ENCODE data around the gene DGKD. TPM values are rescaled to one million over a fixed set of nuclear protein-coding genes. Genes with fewer than 3 reads are reported as not detected.

The DGKD gene
- total and polyA plus RNA-seq, 10 of the 15 experiments (the other 5 are each of a cell fraction or from before 2014, with no cell fraction given), result 2.7 to 81.9 (median 27.0) TPM

GRCh38 chr2:233325256-233325655, 29.0 kb upstream of the DGKD start:
- Histone ChIP-seq H3K36me3 (ENCODE audit: control insufficient read depth in 2 of 2, insufficient read depth in 2 of 2, low read length in 1 of 2) (no peaks in the 10 kb centered on the region), H3K27ac (ENCODE audit: control insufficient read depth, insufficient read depth) (no peak overlapping the region), H3K79me2 (ENCODE audit: control insufficient read depth, insufficient read depth, low read length) (no peaks in the 10 kb centered on the region), H3K9ac (ENCODE audit: control insufficient read depth, insufficient read depth, low read length) (no peak overlapping the region), H3K4me2 (ENCODE audit: control insufficient read depth, insufficient read depth) (no peak overlapping the region), H3K4me3 (no peak overlapping the region), H2AFZ (ENCODE audit: control insufficient read depth, low read depth, low read length) (no peak overlapping the region), H3K27me3 (replicated peaks in 1 of 2; ENCODE audit: control insufficient read depth in 2 of 2, insufficient read depth in 2 of 2, low read length in 1 of 2) (no peaks in the 10 kb centered on the region), H3K4me1 (ENCODE audit: control insufficient read depth, insufficient read depth, low read length) (0 out of 2 replicates have a peak, but pooled peaks cover 5% of the 10 kb centered on the region), H4K20me1 (ENCODE audit: control insufficient read depth, insufficient read depth) (no peaks in the 10 kb centered on the region), H3K9me3 (replicated peaks; ENCODE audit: control insufficient read depth, insufficient read depth, low read length) (no peaks in the 10 kb centered on the region)
- in situ Hi-C loops (cut with MboI), result no loop called here
- BruUV-seq (replicated peaks), result no TSS peak
- RAD21 ChIA-PET (ENCODE audit: unreplicated experiment), result no interaction called here
- DNase-seq (ENCODE audit: low read depth, low spot score) (no peak), ATAC-seq (no peak), FAIRE-seq (no peak)
- no peak for TF ChIP-seq SIX5 (IDR thresholded peaks at IDR 0.05; ENCODE audit: low read depth, low read length, severe bottlenecking)
- intact Hi-C loops (cut with micrococcal nuclease; ENCODE audit: unreplicated experiment), result no loop called here
- CTCF ChIA-PET, result interaction anchor here (1.6 kb wide), 1 partner anchor 118 kb away, joined by 3 read pairs; no protein-coding TSS in a partner anchor
- 70% methylated on average over 4 of the region's 4 CpGs for WGBS (ENCODE audit: insufficient coverage, insufficient replicate concordance, low lambda C conversion rate, missing lambda C conversion rate)
- SMC1A ChIA-PET (ENCODE audit: uncharacterized antibody, unreplicated experiment), result interaction anchor here (0.6 kb wide), 1 partner anchor 578 kb away, joined by 3 read pairs; no protein-coding TSS in a partner anchor
- POLR2A ChIA-PET, result no interaction called here

- CTCF ChIA-PET, result no interaction called here
These were observed 28.5 kb upstream of the DGKD start for GRCh38 chr2:233325814-233326213.

More at GRCh38 chr2:233325814-233326213, 28.5 kb upstream of the DGKD start:
- no peaks in the 10 kb centered on the region for H3K79me2 ChIP-seq (ENCODE audit: control insufficient read depth, insufficient read depth, low read length)
- H3K27ac ChIP-seq (ENCODE audit: control insufficient read depth, insufficient read depth), result no peak overlapping the region
- RAD21 ChIA-PET (ENCODE audit: unreplicated experiment), result interaction anchor here (0.7 kb wide), 1 partner anchor 104 kb away, joined by 3 read pairs; no protein-coding TSS in a partner anchor
- H3K36me3 ChIP-seq (ENCODE audit: control insufficient read depth in 2 of 2, insufficient read depth in 2 of 2, low read length in 1 of 2), result no peaks in the 10 kb centered on the region
- no peak overlapping the region for H3K4me2 ChIP-seq (ENCODE audit: control insufficient read depth, insufficient read depth)
- no peaks in the 10 kb centered on the region for H3K27me3 ChIP-seq (replicated peaks in 1 of 2; ENCODE audit: control insufficient read depth in 2 of 2, insufficient read depth in 2 of 2, low read length in 1 of 2)
- ATAC-seq (no peak), FAIRE-seq (no peak), DNase-seq (ENCODE audit: low read depth, low spot score) (no peak)
- SMC1A ChIA-PET (ENCODE audit: uncharacterized antibody, unreplicated experiment), result interaction anchor here (0.6 kb wide), 1 partner anchor 578 kb away, joined by 3 read pairs; no protein-coding TSS in a partner anchor
- TF ChIP-seq POLR2AphosphoS5 (IDR thresholded peaks at IDR 0.05; ENCODE audit: low read length), result no peak
- no peak for TF ChIP-seq SMARCA5 (IDR thresholded peaks at IDR 0.05)
- no peak for TF ChIP-seq TCF7 (IDR thresholded peaks at IDR 0.05; ENCODE audit: borderline replicate concordance)
- TF ChIP-seq BACH1 (IDR thresholded peaks at IDR 0.05; ENCODE audit: borderline replicate concordance), result no peak
- TF ChIP-seq E2F4 (IDR thresholded peaks at IDR 0.05; ENCODE audit: low read depth, low read length), result no peak
- TF ChIP-seq STAT3 (IDR thresholded peaks at IDR 0.05; ENCODE audit: low read depth, low read length), result no peak
- no peak for TF ChIP-seq SUPT20H (IDR thresholded peaks at IDR 0.05; ENCODE audit: borderline replicate concordance, control insufficient read depth, low read depth, low read length)
- no peak for TF ChIP-seq FOS (IDR thresholded peaks at IDR 0.05; ENCODE audit: borderline replicate concordance, extremely low read depth, insufficient read length)
- TF ChIP-seq CREM (IDR thresholded peaks at IDR 0.05; ENCODE audit: low read depth), result no peak
- no peak for TF ChIP-seq ZNF384 (IDR thresholded peaks at IDR 0.05; ENCODE audit: borderline replicate concordance, low read depth, low read length)
- TF ChIP-seq E4F1 (IDR thresholded peaks at IDR 0.05; ENCODE audit: borderline replicate concordance, partially characterized antibody), result no peak
- TF ChIP-seq FOXK2 (IDR thresholded peaks at IDR 0.05), result no peak
- H2AFZ ChIP-seq (ENCODE audit: control insufficient read depth, low read depth, low read length), result no peak overlapping the region
- intact Hi-C loops (cut with micrococcal nuclease; ENCODE audit: unreplicated experiment), result no loop called here
- no peak overlapping the region for H3K9ac ChIP-seq (ENCODE audit: control insufficient read depth, insufficient read depth, low read length)
- no TSS peak for BruUV-seq (replicated peaks)
- H3K9me3 ChIP-seq (replicated peaks; ENCODE audit: control insufficient read depth, insufficient read depth, low read length), result no peaks in the 10 kb centered on the region
- H3K4me1 ChIP-seq (ENCODE audit: control insufficient read depth, insufficient read depth, low read length), result 0 out of 2 replicates have a peak, but pooled peaks cover 5% of the 10 kb centered on the region
- H3K4me3 ChIP-seq, result no peak overlapping the region
- POLR2A ChIA-PET, result no interaction called here
- in situ Hi-C loops (cut with MboI), result no loop called here
- 65% methylated on average over 10 of the region's 10 CpGs for WGBS (ENCODE audit: insufficient coverage, insufficient replicate concordance, low lambda C conversion rate, missing lambda C conversion rate)
- no peaks in the 10 kb centered on the region for H4K20me1 ChIP-seq (ENCODE audit: control insufficient read depth, insufficient read depth)
